K562 (cell line): Measurements from ENCODE around the gene TBXAS1. TPM values are rescaled to one million over a fixed set of nuclear protein-coding genes. Genes with fewer than 3 reads are reported as not detected.

Source experiments
- ATF7 ChIP-seq: fragments of 450-650 bp; IDR thresholded peaks from 2 replicates; pipeline ENCODE4 v1.7.1; 2014; ENCODE audit warnings: mild to moderate bottlenecking, moderate library complexity
- BCLAF1 ChIP-seq, 2 experiments: fragments of 450-650 bp in 1 of 2; IDR thresholded peaks; 2 replicates each; pipeline ENCODE4 v1.6.1; 2011 to 2017; ENCODE audit warnings: low read depth in 2 of 2, antibody characterized with exemption in 1 of 2, borderline replicate concordance in 1 of 2, low read length in 1 of 2, mild to moderate bottlenecking in 1 of 2, mixed read lengths in 1 of 2; ENCODE audit not compliant: control insufficient read depth in 1 of 2
- FOXJ3 ChIP-seq: sonication (generic); formaldehyde crosslinking; IDR thresholded peaks from 2 replicates; pipeline ENCODE4 v1.4.0; 2020; ENCODE audit warnings: mild to moderate bottlenecking, missing genetic modification reagents
- FOXK2 ChIP-seq, 2 experiments: fragments of 450-650 bp; IDR thresholded peaks in 1 of 2; conservative IDR thresholded peaks in 1 of 2; 2 replicates each; pipeline ENCODE4 v1.6.1; 2016; ENCODE audit warnings: low read depth in 2 of 2, mild to moderate bottlenecking in 1 of 2
- GABPB2 ChIP-seq: fragments of 250-450 bp; sonication (Bioruptor Pico); conservative IDR thresholded peaks from 2 replicates; pipeline ENCODE4 v1.5.1; 2021; ENCODE audit warnings: mild to moderate bottlenecking
- GATAD2A ChIP-seq: fragments of 450-650 bp; IDR thresholded peaks from 2 replicates; pipeline ENCODE4 v1.6.1; 2017
- GATAD2B ChIP-seq: fragments of 450-650 bp; IDR thresholded peaks from 2 replicates; pipeline ENCODE4 v1.6.1; 2017; ENCODE audit warnings: mild to moderate bottlenecking, borderline replicate concordance
- HMGXB4 ChIP-seq: sonication (generic); formaldehyde crosslinking; IDR thresholded peaks from 2 replicates; pipeline ENCODE4 v1.8.1; 2023; ENCODE audit warnings: mild to moderate bottlenecking, missing genetic modification reagents
- IFI16 ChIP-seq: fragments of 250-450 bp; sonication (Bioruptor Pico); IDR thresholded peaks from 2 replicates; pipeline ENCODE4 v2.1.2; 2022; ENCODE audit warnings: mild to moderate bottlenecking, inconsistent platforms
- MEF2D ChIP-seq: conservative IDR thresholded peaks from 2 replicates; pipeline ENCODE4 v1.6.1; 2016; ENCODE audit warnings: low read depth, missing genetic modification characterization, missing compliant biosample characterization
- MYC ChIP-seq, 2 experiments: fragments of 250-450 bp in 1 of 2; sonication (Bioruptor Pico) in 1 of 2; IDR thresholded peaks; 2 replicates each; pipeline versions ENCODE4 v1.5.1 to v1.6.1; 2012 to 2021; ENCODE audit warnings: low read depth in 2 of 2, borderline replicate concordance in 1 of 2, improper control_type of control experiment in 1 of 2, low read length in 1 of 2, mild to moderate bottlenecking in 1 of 2, moderate library complexity in 1 of 2
- NCOA1 ChIP-seq: fragments of 450-650 bp; IDR thresholded peaks from 2 replicates; pipeline ENCODE4 v1.6.1; 2016; ENCODE audit warnings: low read depth
- NR2C1 ChIP-seq, 2 experiments: fragments of 450-650 bp; IDR thresholded peaks; 2 replicates each; pipeline ENCODE4 v1.6.1; 2017; ENCODE audit warnings: mild to moderate bottlenecking in 2 of 2, antibody characterized with exemption in 1 of 2, inconsistent platforms in 1 of 2, missing compliant biosample characterization in 1 of 2, missing genetic modification characterization in 1 of 2
- NR3C1 ChIP-seq: sonication (generic); formaldehyde crosslinking; IDR thresholded peaks from 2 replicates; pipeline ENCODE4 v1.8.1; 2022; ENCODE audit warnings: missing genetic modification reagents
- POLR2AphosphoS5 ChIP-seq: IDR thresholded peaks from 2 replicates; pipeline ENCODE4 v1.6.1; 2011; ENCODE audit warnings: mild to moderate bottlenecking, low read depth, low read length, moderate library complexity; ENCODE audit not compliant: control insufficient read depth, insufficient read depth
- PPARD ChIP-seq: fragments of 250-450 bp; sonication (Bioruptor Pico); IDR thresholded peaks from 2 replicates; pipeline ENCODE4 v1.8.0; 2022; ENCODE audit warnings: inconsistent platforms, mild to moderate bottlenecking, moderate library complexity
- RNF2 ChIP-seq: sonication (generic); IDR thresholded peaks from 2 replicates; pipeline ENCODE4 v1.6.1; 2016
- RUNX1 ChIP-seq: sonication (generic); IDR thresholded peaks from 2 replicates; pipeline ENCODE4 v1.6.1; 2016; ENCODE audit warnings: antibody characterized with exemption, low read depth
- THRB ChIP-seq: fragments of 450-650 bp; formaldehyde crosslinking; conservative IDR thresholded peaks from 2 replicates; pipeline ENCODE4 v1.4.0; 2022; ENCODE audit warnings: mild to moderate bottlenecking, missing genetic modification characterization
- ZNF184 ChIP-seq: sonication (generic); formaldehyde crosslinking; IDR thresholded peaks from 2 replicates; pipeline ENCODE4 v1.5.0; 2020; ENCODE audit warnings: missing genetic modification reagents
- ZNF282 ChIP-seq: sonication (generic); formaldehyde crosslinking; IDR thresholded peaks from 2 replicates; pipeline ENCODE4 v1.8.1; 2023; ENCODE audit warnings: missing genetic modification reagents
- ZNF695 ChIP-seq: fragments of 450-650 bp; formaldehyde crosslinking; IDR thresholded peaks from 2 replicates; pipeline ENCODE4 v1.4.0; 2020; ENCODE audit warnings: mild to moderate bottlenecking, moderate library complexity
- polyA plus RNA-seq, 8 experiments: library from polyadenylated mRNA; depleted of rRNA in 4 of 8; stranded (reverse) in 5 of 8; unstranded in 3 of 8; fragments of >200 nt; fragmentation: Nextera tagmentation in 2 of 8; fragmentation: Illumina TruSeq in 1 of 8; extraction: Ambion mirVana in 2 of 8; extraction: Trizol in 1 of 8; gene quantifications; 2 replicates each; pipeline versions ENCODE4 v1.2.1 to v1.2.3, GENCODE V29; 2011 to 2014; ENCODE audit warnings: inconsistent platforms in 1 of 8, missing spikeins in 1 of 8
- total RNA-seq, 7 experiments: library from RNA; depleted of rRNA in 6 of 7; stranded (reverse); fragments of >200 nt in 6 of 7; fragmentation: Illumina TruSeq in 2 of 7; extraction: Trizol in 2 of 7; gene quantifications; 2 replicates each; pipeline versions ENCODE4 v1.2.1 to v1.2.3, GENCODE V29; 2011 to 2021; ENCODE audit warnings: low replicate concordance in 1 of 7

The TBXAS1 gene
- total and polyA plus RNA-seq, 9 of the 15 experiments (the other 6 are each of a cell fraction or from before 2014, with no cell fraction given), result 1.1 to 8.3 (median 1.9) TPM

- TF ChIP-seq THRB (CRISPR knock-in tag), result no peak
- TF ChIP-seq FOXJ3 (CRISPR knock-in tag), result no peak
- TF ChIP-seq IFI16 (CRISPR knock-in tag), result no peak
- no peak for TF ChIP-seq NR2C1 (IDR thresholded peaks at IDR 0.05)
- no peak for TF ChIP-seq NR2C1 (tag; IDR thresholded peaks at IDR 0.05)
- no peak for TF ChIP-seq GABPB2 (CRISPR knock-in tag)
- peak; percentile 65; the same call in 1 of the 2 replicates for TF ChIP-seq MYC (IDR thresholded peaks at IDR 0.05; ENCODE audit: low read depth, low read length)
- TF ChIP-seq MYC (CRISPR knock-in tag; IDR thresholded peaks at IDR 0.05; ENCODE audit: borderline replicate concordance, low read depth), result no peak
- TF ChIP-seq BCLAF1 (IDR thresholded peaks at IDR 0.05; ENCODE audit: borderline replicate concordance in 1 of 2, control insufficient read depth in 1 of 2, low read depth in 2 of 2, low read length in 1 of 2), result 0 out of 4 replicates have a peak, but pooled peaks of 1 of the 2 experiments have one; percentile 47
- no peak for TF ChIP-seq MEF2D
- TF ChIP-seq POLR2AphosphoS5, result peak; percentile 69
- TF ChIP-seq ZNF184, result no peak
- TF ChIP-seq ZNF282 (CRISPR knock-in tag), result peak; percentile 93
- peak; percentile 99 for TF ChIP-seq GATAD2B
- peak in 1 of 2 experiments; percentile 43; a peak in 1 of 4 replicates for TF ChIP-seq FOXK2 (conservative IDR thresholded peaks at IDR 0.05 in 1 of 2, IDR thresholded peaks at IDR 0.05 in 1 of 2; ENCODE audit: low read depth in 2 of 2)
- 0 out of 2 replicates have a peak, but pooled peaks have one; percentile 34 for TF ChIP-seq GATAD2A
- TF ChIP-seq RNF2, result peak; percentile 80
- TF ChIP-seq ATF7, result peak; percentile 92
- TF ChIP-seq NCOA1, result peak; percentile 51; the same call in 1 of the 2 replicates
- no peak for TF ChIP-seq PPARD (CRISPR knock-in tag)
- no peak; the same call in 1 of the 2 replicates for TF ChIP-seq ZNF695
- TF ChIP-seq RUNX1, result no peak
- peak; percentile 85; the same call in 1 of the 2 replicates for TF ChIP-seq HMGXB4 (CRISPR knock-in tag)
- TF ChIP-seq NR3C1 (CRISPR knock-in tag), result peak; percentile 81; the same call in 1 of the 2 replicates
Measured at GRCh38 chr7:140062528-140063299, 233.7 kb downstream of the TBXAS1 start, which contains the start of gene PARP12 (continued).
